22Rv1 (cell line): ENCODE measurements around the gene DHRSX.

Experiments used
- ZFX ChIP-seq: fragments of 450-650 bp; IDR thresholded peaks from 2 replicates; pipeline ENCODE4 v1.6.1; 2017; ENCODE audit warnings: antibody characterized with exemption, borderline replicate concordance
- TF ChIP-seq, protein P1 (sequence below): fragments of 450-650 bp; IDR thresholded peaks from 2 replicates; pipeline ENCODE4 v1.5.1; 2017; ENCODE audit warnings: mild to moderate bottlenecking

- TF ChIP-seq, protein P1, sequence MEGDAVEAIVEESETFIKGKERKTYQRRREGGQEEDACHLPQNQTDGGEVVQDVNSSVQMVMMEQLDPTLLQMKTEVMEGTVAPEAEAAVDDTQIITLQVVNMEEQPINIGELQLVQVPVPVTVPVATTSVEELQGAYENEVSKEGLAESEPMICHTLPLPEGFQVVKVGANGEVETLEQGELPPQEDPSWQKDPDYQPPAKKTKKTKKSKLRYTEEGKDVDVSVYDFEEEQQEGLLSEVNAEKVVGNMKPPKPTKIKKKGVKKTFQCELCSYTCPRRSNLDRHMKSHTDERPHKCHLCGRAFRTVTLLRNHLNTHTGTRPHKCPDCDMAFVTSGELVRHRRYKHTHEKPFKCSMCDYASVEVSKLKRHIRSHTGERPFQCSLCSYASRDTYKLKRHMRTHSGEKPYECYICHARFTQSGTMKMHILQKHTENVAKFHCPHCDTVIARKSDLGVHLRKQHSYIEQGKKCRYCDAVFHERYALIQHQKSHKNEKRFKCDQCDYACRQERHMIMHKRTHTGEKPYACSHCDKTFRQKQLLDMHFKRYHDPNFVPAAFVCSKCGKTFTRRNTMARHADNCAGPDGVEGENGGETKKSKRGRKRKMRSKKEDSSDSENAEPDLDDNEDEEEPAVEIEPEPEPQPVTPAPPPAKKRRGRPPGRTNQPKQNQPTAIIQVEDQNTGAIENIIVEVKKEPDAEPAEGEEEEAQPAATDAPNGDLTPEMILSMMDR, result no peak
- no peak for TF ChIP-seq ZFX
Observed at GRCh38 chrX:2252331-2253065, 248.3 kb downstream of the DHRSX start.
